Activated naive CD8-positive, alpha-beta T cell treated with anti-CD3 and anti-CD28 coated beads for 36 hours (primary cell): ENCODE data around the gene CMTM5. TPM values are rescaled to one million over a fixed set of nuclear protein-coding genes. Genes with fewer than 3 reads are reported as not detected.
"Not testable (repeated sequence)": the region's sequence is repeated elsewhere in the genome, so short reads cannot be mapped to it uniquely, and the experiment has no call there.

Source experiments
- DNase-seq: peaks from one replicate; pipeline ENCODE4 v3.0.0; 2021
- H3K27ac Mint-ChIP-seq: one replicate; pipeline ENCODE4 v1.8.0; 2022; ENCODE audit warnings: mild to moderate bottlenecking, moderate library complexity, mixed read lengths
- H3K27me3 Mint-ChIP-seq: one replicate; pipeline ENCODE4 v1.8.0; 2022; ENCODE audit warnings: mild to moderate bottlenecking, mixed read lengths
- H3K36me3 Mint-ChIP-seq: one replicate; pipeline ENCODE4 v1.8.0; 2021; ENCODE audit warnings: mild to moderate bottlenecking, mixed read lengths
- H3K4me1 Mint-ChIP-seq: one replicate; pipeline ENCODE4 v1.8.0; 2021; ENCODE audit warnings: mixed read lengths
- H3K4me3 Mint-ChIP-seq: one replicate; pipeline ENCODE4 v1.8.0; 2022; ENCODE audit warnings: mild to moderate bottlenecking, moderate library complexity, mixed read lengths
- H3K9me3 Mint-ChIP-seq: one replicate; pipeline ENCODE4 v1.8.0; 2022; ENCODE audit warnings: mixed read lengths
- total RNA-seq, 2 experiments: library from RNA; stranded (reverse); gene quantifications; one replicate each; pipeline ENCODE4 v1.2.3, GENCODE V29; 2021

The CMTM5 gene
- total RNA-seq, 2 experiments from 2014 or later, result not detected

GRCh38 chr14:23392613-23393012 is 15.8 kb downstream of the CMTM5 start:
- Mint-ChIP-seq H3K9me3 (no peaks in the 10 kb centered on the region), H3K36me3 (no peaks in the 10 kb centered on the region), H3K4me1 (no peaks in the 10 kb centered on the region), H3K27ac (no peak overlapping the region), H3K27me3 (no peaks in the 10 kb centered on the region), H3K4me3 (no peak overlapping the region)
- DNase-seq, result no peak

- no peak overlapping the region for H3K4me3 Mint-ChIP-seq
- no peak for DNase-seq
- H3K9me3 Mint-ChIP-seq, result no peaks in the 10 kb centered on the region
- no peaks in the 10 kb centered on the region for H3K4me1 Mint-ChIP-seq
- H3K27me3 Mint-ChIP-seq, result no peaks in the 10 kb centered on the region
- H3K27ac Mint-ChIP-seq, result no peak overlapping the region
- no peaks in the 10 kb centered on the region for H3K36me3 Mint-ChIP-seq
These were observed 19.3 kb downstream of the CMTM5 start for GRCh38 chr14:23396126-23396525.

GRCh38 chr14:23396781-23397407 is 20.0 kb downstream of the CMTM5 start:
- no peak overlapping the region for H3K27ac Mint-ChIP-seq
- no peaks in the 10 kb centered on the region for H3K9me3 Mint-ChIP-seq
- DNase-seq, result no peak
- no peaks in the 10 kb centered on the region for H3K27me3 Mint-ChIP-seq
- no peaks in the 10 kb centered on the region for H3K36me3 Mint-ChIP-seq
- no peaks in the 10 kb centered on the region for H3K4me1 Mint-ChIP-seq
- H3K4me3 Mint-ChIP-seq, result no peak overlapping the region

GRCh38 chr14:23398348-23398747 is 21.5 kb downstream of the CMTM5 start:
- no peaks in the 10 kb centered on the region for H3K4me1 Mint-ChIP-seq
- no peak for DNase-seq
- H3K36me3 Mint-ChIP-seq, result no peaks in the 10 kb centered on the region
- H3K4me3 Mint-ChIP-seq, result no peak overlapping the region
- H3K27ac Mint-ChIP-seq, result no peak overlapping the region
- no peaks in the 10 kb centered on the region for H3K9me3 Mint-ChIP-seq
- H3K27me3 Mint-ChIP-seq, result no peaks in the 10 kb centered on the region

GRCh38 chr14:23399136-23399535 is 22.3 kb downstream of the CMTM5 start:
- Mint-ChIP-seq H3K36me3 (no peaks in the 10 kb centered on the region), H3K27me3 (no peaks in the 10 kb centered on the region), H3K9me3 (no peaks in the 10 kb centered on the region), H3K27ac (no peak overlapping the region), H3K4me3 (no peak overlapping the region), H3K4me1 (no peaks in the 10 kb centered on the region)
- no peak for DNase-seq

GRCh38 chr14:23399591-23399990 is 22.7 kb downstream of the CMTM5 start:
- H3K9me3 Mint-ChIP-seq, result no peaks in the 10 kb centered on the region
- no peaks in the 10 kb centered on the region for H3K4me1 Mint-ChIP-seq
- H3K4me3 Mint-ChIP-seq, result no peak overlapping the region
- no peaks in the 10 kb centered on the region for H3K27me3 Mint-ChIP-seq
- H3K27ac Mint-ChIP-seq, result no peak overlapping the region
- no peak for DNase-seq
- H3K36me3 Mint-ChIP-seq, result no peaks in the 10 kb centered on the region

GRCh38 chr14:23400496-23401149 is 23.8 kb downstream of the CMTM5 start:
- H3K27me3 Mint-ChIP-seq, H3K36me3 Mint-ChIP-seq, H3K4me3 Mint-ChIP-seq, H3K9me3 Mint-ChIP-seq, H3K27ac Mint-ChIP-seq, H3K4me1 Mint-ChIP-seq, DNase-seq: not testable (repeated sequence)

- Mint-ChIP-seq H3K36me3 (no peaks in the 10 kb centered on the region), H3K9me3 (no peaks in the 10 kb centered on the region), H3K4me3 (no peak overlapping the region), H3K4me1 (no peaks in the 10 kb centered on the region), H3K27me3 (no peaks in the 10 kb centered on the region), H3K27ac (no peak overlapping the region)
- no peak for DNase-seq
These were observed 24.4 kb downstream of the CMTM5 start for GRCh38 chr14:23401291-23401690.

- no peaks in the 10 kb centered on the region for H3K36me3 Mint-ChIP-seq
- H3K27ac Mint-ChIP-seq, result no peak overlapping the region
- H3K27me3 Mint-ChIP-seq, result no peaks in the 10 kb centered on the region
- no peak overlapping the region for H3K4me3 Mint-ChIP-seq
- H3K4me1 Mint-ChIP-seq, result no peaks in the 10 kb centered on the region
- no peak for DNase-seq
- no peaks in the 10 kb centered on the region for H3K9me3 Mint-ChIP-seq
These were observed 25.7 kb downstream of the CMTM5 start for GRCh38 chr14:23402296-23403138.

GRCh38 chr14:23403139-23403438 is 26.2 kb downstream of the CMTM5 start:
- Mint-ChIP-seq H3K27ac (no peak overlapping the region), H3K4me3 (no peak overlapping the region), H3K36me3 (no peaks in the 10 kb centered on the region), H3K9me3 (no peaks in the 10 kb centered on the region), H3K27me3 (no peaks in the 10 kb centered on the region), H3K4me1 (no peaks in the 10 kb centered on the region)
- no peak for DNase-seq

- no peak overlapping the region for H3K4me3 Mint-ChIP-seq
- H3K27ac Mint-ChIP-seq, result no peak overlapping the region
- H3K9me3 Mint-ChIP-seq, result no peaks in the 10 kb centered on the region
- H3K36me3 Mint-ChIP-seq, result no peaks in the 10 kb centered on the region
- H3K4me1 Mint-ChIP-seq, result no peaks in the 10 kb centered on the region
- no peak for DNase-seq
- no peaks in the 10 kb centered on the region for H3K27me3 Mint-ChIP-seq
These were observed 27.1 kb downstream of the CMTM5 start for GRCh38 chr14:23403908-23404307.

GRCh38 chr14:23404331-23404900 is 27.6 kb downstream of the CMTM5 start:
- H3K27me3 Mint-ChIP-seq, result no peaks in the 10 kb centered on the region
- DNase-seq, result no peak
- H3K4me3 Mint-ChIP-seq, result no peak overlapping the region
- no peaks in the 10 kb centered on the region for H3K9me3 Mint-ChIP-seq
- no peaks in the 10 kb centered on the region for H3K36me3 Mint-ChIP-seq
- no peaks in the 10 kb centered on the region for H3K4me1 Mint-ChIP-seq
- no peak overlapping the region for H3K27ac Mint-ChIP-seq

GRCh38 chr14:23405096-23405495 is 28.2 kb downstream of the CMTM5 start:
- DNase-seq, result no peak
- no peaks in the 10 kb centered on the region for H3K36me3 Mint-ChIP-seq
- H3K4me3 Mint-ChIP-seq, result no peak overlapping the region
- H3K27ac Mint-ChIP-seq, result no peak overlapping the region
- no peaks in the 10 kb centered on the region for H3K27me3 Mint-ChIP-seq
- H3K9me3 Mint-ChIP-seq, result no peaks in the 10 kb centered on the region
- no peaks in the 10 kb centered on the region for H3K4me1 Mint-ChIP-seq

GRCh38 chr14:23405516-23406025 is 28.7 kb downstream of the CMTM5 start:
- no peak overlapping the region for H3K4me3 Mint-ChIP-seq
- H3K36me3 Mint-ChIP-seq, result no peaks in the 10 kb centered on the region
- no peaks in the 10 kb centered on the region for H3K4me1 Mint-ChIP-seq
- no peaks in the 10 kb centered on the region for H3K9me3 Mint-ChIP-seq
- DNase-seq, result no peak
- no peaks in the 10 kb centered on the region for H3K27me3 Mint-ChIP-seq
- H3K27ac Mint-ChIP-seq, result no peak overlapping the region

GRCh38 chr14:23406244-23406643 is 29.4 kb downstream of the CMTM5 start:
- Mint-ChIP-seq H3K9me3 (no peaks in the 10 kb centered on the region), H3K4me3 (no peak overlapping the region)

More at GRCh38 chr14:23406244-23406643, 29.4 kb downstream of the CMTM5 start:
- no peak for DNase-seq
- Mint-ChIP-seq H3K36me3 (no peaks in the 10 kb centered on the region), H3K27ac (no peak overlapping the region), H3K27me3 (no peaks in the 10 kb centered on the region), H3K4me1 (no peaks in the 10 kb centered on the region)
